ENCODE data around the gene RNF40. TPM values are rescaled to one million over a fixed set of nuclear protein-coding genes. Genes with fewer than 3 reads are reported as not detected.
A peak's percentile ranks its signal among the peaks of the same experiment; 100 is the strongest.

Gene RNF40
- total RNA-seq, 1 donor from 2014 or later, result 155 TPM

- Mint-ChIP-seq H3K4me3 (ENCODE audit: low read depth) (no peak overlapping the region), H3K9me3 (ENCODE audit: low read depth) (no peaks in the 10 kb centered on the region), H3K36me3 (ENCODE audit: insufficient read depth) (peaks cover 25% of the 10 kb centered on the region), H3K27ac (no peak overlapping the region), H3K27me3 (no peaks in the 10 kb centered on the region), H3K4me1 (ENCODE audit: low read depth) (no peaks in the 10 kb centered on the region)
- DNase-seq (ENCODE audit: low spot score, unreplicated experiment), result no peak
- TF ChIP-seq CTCF (IDR thresholded peaks at IDR 0.05; ENCODE audit: unreplicated experiment), result no peak
Measured at GRCh38 chr16:30769379-30770089, 7.4 kb downstream of the RNF40 start.

DNA sequence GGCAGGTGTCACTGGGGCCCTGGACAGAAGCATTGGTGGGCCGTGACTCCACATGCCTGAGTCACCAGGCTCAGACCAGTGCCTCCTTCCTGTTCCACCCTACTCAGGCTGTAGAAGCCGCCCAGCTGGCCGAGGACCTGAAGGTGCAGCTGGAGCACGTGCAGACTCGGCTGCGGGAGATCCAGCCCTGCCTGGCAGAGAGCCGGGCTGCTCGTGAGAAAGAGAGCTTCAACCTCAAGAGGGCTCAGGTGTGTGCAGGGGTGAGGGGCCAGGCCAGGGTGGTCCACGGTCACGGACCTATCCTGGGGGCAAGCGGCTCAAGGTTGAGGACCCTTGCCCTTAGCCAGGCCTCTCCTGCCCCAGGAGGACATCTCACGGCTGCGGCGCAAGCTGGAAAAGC lies 9.6 kb downstream of the RNF40 start:
- peaks cover 17% of the 10 kb centered on the region for H3K36me3 Mint-ChIP-seq (ENCODE audit: insufficient read depth)
- H3K4me3 Mint-ChIP-seq (ENCODE audit: low read depth), result no peak overlapping the region
- no peak for TF ChIP-seq CTCF (IDR thresholded peaks at IDR 0.05; ENCODE audit: unreplicated experiment)
- DNase-seq (ENCODE audit: low spot score, unreplicated experiment), result no peak
- no peaks in the 10 kb centered on the region for H3K27me3 Mint-ChIP-seq
- no peaks in the 10 kb centered on the region for H3K9me3 Mint-ChIP-seq (ENCODE audit: low read depth)
- H3K4me1 Mint-ChIP-seq (ENCODE audit: low read depth), result peaks cover 6% of the 10 kb centered on the region
- peak overlapping the region; percentile 77 for H3K27ac Mint-ChIP-seq

DNA sequence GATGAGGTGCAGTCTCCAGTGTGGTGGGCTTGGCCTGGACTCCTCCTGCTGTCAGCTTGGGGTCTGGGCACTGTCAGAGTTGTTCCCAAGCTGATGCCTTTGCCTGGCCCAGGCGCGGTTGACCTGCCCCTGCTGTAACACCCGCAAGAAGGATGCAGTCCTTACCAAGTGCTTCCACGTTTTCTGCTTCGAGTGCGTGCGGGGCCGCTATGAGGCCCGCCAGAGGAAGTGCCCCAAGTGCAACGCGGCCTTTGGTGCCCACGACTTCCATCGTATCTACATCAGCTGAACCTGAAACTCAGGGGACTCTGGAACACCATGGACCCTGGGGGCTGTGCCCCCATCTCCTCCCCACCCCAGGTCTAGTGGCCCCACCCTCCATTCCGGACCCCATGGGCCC lies 11.7 kb downstream of the RNF40 start:
- Mint-ChIP-seq H3K4me3 (ENCODE audit: low read depth) (no peak overlapping the region), H3K27ac (no peak overlapping the region)

GRCh38 chr16:30774367-30775130 lies 12.4 kb downstream of the RNF40 start:
- no peak for DNase-seq (ENCODE audit: low spot score, unreplicated experiment)
- H3K4me1 Mint-ChIP-seq (ENCODE audit: low read depth), result peaks cover 18% of the 10 kb centered on the region
- no peak overlapping the region for H3K27ac Mint-ChIP-seq
- peak overlapping the region; percentile 90 for H3K4me3 Mint-ChIP-seq (ENCODE audit: low read depth)
- no peaks in the 10 kb centered on the region for H3K9me3 Mint-ChIP-seq (ENCODE audit: low read depth)
- no peak for TF ChIP-seq CTCF (IDR thresholded peaks at IDR 0.05; ENCODE audit: unreplicated experiment)
- no peaks in the 10 kb centered on the region for H3K27me3 Mint-ChIP-seq
- peaks cover 6% of the 10 kb centered on the region for H3K36me3 Mint-ChIP-seq (ENCODE audit: insufficient read depth)

More for the DNA sequence above, 11.7 kb downstream of the RNF40 start:
- Mint-ChIP-seq H3K4me1 (ENCODE audit: low read depth) (peaks cover 18% of the 10 kb centered on the region), H3K9me3 (ENCODE audit: low read depth) (no peaks in the 10 kb centered on the region), H3K36me3 (ENCODE audit: insufficient read depth) (peaks cover 8% of the 10 kb centered on the region), H3K27me3 (no peaks in the 10 kb centered on the region)
- TF ChIP-seq CTCF (IDR thresholded peaks at IDR 0.05; ENCODE audit: unreplicated experiment), result no peak
- DNase-seq (ENCODE audit: low spot score, unreplicated experiment), result no peak

GRCh38 chr16:30775131-30775391 lies 12.9 kb downstream of the RNF40 start:
- no peak for DNase-seq (ENCODE audit: low spot score, unreplicated experiment)

More at GRCh38 chr16:30775131-30775391, 12.9 kb downstream of the RNF40 start:
- Mint-ChIP-seq H3K27ac (no peak overlapping the region), H3K9me3 (ENCODE audit: low read depth) (no peaks in the 10 kb centered on the region), H3K27me3 (no peaks in the 10 kb centered on the region), H3K4me1 (ENCODE audit: low read depth) (peaks cover 18% of the 10 kb centered on the region), H3K4me3 (ENCODE audit: low read depth) (peak overlapping the region; percentile 90), H3K36me3 (ENCODE audit: insufficient read depth) (peaks cover 6% of the 10 kb centered on the region)
- no peak for TF ChIP-seq CTCF (IDR thresholded peaks at IDR 0.05; ENCODE audit: unreplicated experiment)
